GM12878 (cell line): Measurements from ENCODE around the gene NLGN1. TPM values are rescaled to one million over a fixed set of nuclear protein-coding genes. Genes with fewer than 3 reads are reported as not detected.

Experiments
- CBFB ChIP-seq: IDR thresholded peaks from 2 replicates; pipeline ENCODE4 v1.6.1; 2016; ENCODE audit warnings: antibody characterized with exemption, low read depth
- ETV6 ChIP-seq, 2 experiments: fragments of 450-650 bp in 1 of 2; IDR thresholded peaks in 1 of 2; conservative IDR thresholded peaks in 1 of 2; 2 replicates each; pipeline ENCODE4 v1.6.1; 2014; ENCODE audit warnings: antibody characterized with exemption in 1 of 2, borderline replicate concordance in 1 of 2, low read depth in 1 of 2, mild to moderate bottlenecking in 1 of 2, moderate library complexity in 1 of 2
- KAT2A ChIP-seq: conservative IDR thresholded peaks from 2 replicates; pipeline ENCODE4 v1.6.1; 2011; ENCODE audit warnings: low read depth, low read length; ENCODE audit not compliant: control insufficient read depth
- KDM1A ChIP-seq: fragments of 200-600 bp; sonication (generic); IDR thresholded peaks from 2 replicates; pipeline ENCODE4 v1.6.1; 2016; ENCODE audit warnings: borderline replicate concordance
- NR2C1 ChIP-seq: fragments of 450-650 bp; IDR thresholded peaks from 2 replicates; pipeline ENCODE4 v1.6.1; 2017; ENCODE audit warnings: antibody characterized with exemption, mild to moderate bottlenecking, moderate library complexity
- ZNF622 ChIP-seq: fragments of 450-650 bp; IDR thresholded peaks from 2 replicates; pipeline ENCODE4 v1.6.1; 2017; ENCODE audit warnings: mild to moderate bottlenecking, inconsistent platforms
- polyA plus RNA-seq, 11 experiments: library from polyadenylated mRNA; depleted of rRNA in 4 of 11; unstranded in 6 of 11; stranded (reverse) in 5 of 11; fragments of >200 nt; fragmentation: Nextera tagmentation in 4 of 11; fragmentation: Illumina TruSeq in 1 of 11; extraction: Ambion mirVana in 4 of 11; extraction: Trizol in 1 of 11; gene quantifications; 1 replicate in 1 of 11; 2 replicates in 10 of 11; pipeline versions ENCODE4 v1.2.1 to v1.2.3, GENCODE V29; 2011 to 2016; ENCODE audit warnings: inconsistent platforms in 2 of 11, missing spikeins in 2 of 11, low read depth in 1 of 11
- total RNA-seq, 4 experiments: library from RNA; depleted of rRNA in 3 of 4; stranded (reverse); fragments of >200 nt in 3 of 4; fragmentation: Illumina TruSeq in 1 of 4; extraction: Trizol in 1 of 4; gene quantifications; 2 replicates each; pipeline versions ENCODE4 v1.2.1 to v1.2.3, GENCODE V29; 2013 to 2021
- TF ChIP-seq, protein P1 (sequence below): fragments of 450-650 bp; IDR thresholded peaks from 2 replicates; pipeline ENCODE4 v1.6.1; 2017; ENCODE audit warnings: mild to moderate bottlenecking
- TF ChIP-seq, protein P2 (sequence below): fragments of 450-650 bp; IDR thresholded peaks from 2 replicates; pipeline ENCODE4 v1.6.1; 2014; ENCODE audit warnings: mild to moderate bottlenecking
- TF ChIP-seq, protein P3 (sequence below): IDR thresholded peaks from 2 replicates; pipeline ENCODE4 v1.6.1; 2012; ENCODE audit warnings: low read length, inconsistent platforms

The NLGN1 gene
- total and polyA plus RNA-seq, 10 of the 15 experiments (the other 5 are each of a cell fraction or from before 2014, with no cell fraction given) = not detected

DNA sequence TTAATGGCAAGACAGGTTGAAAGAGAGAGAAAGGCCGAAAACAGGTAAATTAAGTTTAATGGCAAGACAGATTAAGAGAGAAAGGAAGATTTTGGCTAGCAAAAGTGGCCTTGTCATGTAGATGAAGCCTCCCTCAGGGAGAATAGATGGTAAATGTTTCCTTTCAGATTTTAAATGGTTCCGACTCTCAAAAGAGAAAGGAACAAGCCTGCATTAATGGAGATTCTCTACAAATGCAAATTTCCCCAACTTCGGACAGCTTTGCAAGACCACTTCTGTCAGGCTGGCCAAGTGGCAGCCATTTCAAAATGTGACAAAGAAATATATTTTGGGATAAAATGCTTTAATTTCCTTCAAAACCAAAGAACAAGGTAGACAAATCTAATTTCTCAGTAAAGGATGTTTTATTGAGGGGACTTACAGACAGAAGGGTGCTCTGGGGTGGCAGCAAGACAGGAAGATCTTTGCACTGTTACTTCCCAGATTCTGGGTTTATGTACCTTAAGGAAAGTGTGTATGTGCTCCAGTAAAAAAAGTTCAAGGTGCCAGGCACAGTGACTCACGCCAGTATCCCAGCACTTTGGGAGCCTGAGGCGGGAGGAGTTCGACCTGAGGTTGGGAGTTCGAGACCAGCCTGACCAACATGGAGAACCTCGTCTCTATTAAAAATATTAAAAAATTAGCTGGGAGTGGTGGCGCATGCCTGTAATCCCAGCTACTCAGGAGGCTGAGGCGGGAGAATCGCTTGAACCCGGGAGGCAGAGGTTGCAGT, 835.3 kb downstream of the NLGN1 start (continued):
- TF ChIP-seq ZNF622 (no peak), KAT2A (no peak), NR2C1 (no peak), CBFB (no peak), KDM1A (no peak), ETV6 (conservative IDR thresholded peaks at IDR 0.05 in 1 of 2, IDR thresholded peaks at IDR 0.05 in 1 of 2; ENCODE audit: borderline replicate concordance in 1 of 2, low read depth in 1 of 2) (no peak)
- TF ChIP-seq, protein P1, sequence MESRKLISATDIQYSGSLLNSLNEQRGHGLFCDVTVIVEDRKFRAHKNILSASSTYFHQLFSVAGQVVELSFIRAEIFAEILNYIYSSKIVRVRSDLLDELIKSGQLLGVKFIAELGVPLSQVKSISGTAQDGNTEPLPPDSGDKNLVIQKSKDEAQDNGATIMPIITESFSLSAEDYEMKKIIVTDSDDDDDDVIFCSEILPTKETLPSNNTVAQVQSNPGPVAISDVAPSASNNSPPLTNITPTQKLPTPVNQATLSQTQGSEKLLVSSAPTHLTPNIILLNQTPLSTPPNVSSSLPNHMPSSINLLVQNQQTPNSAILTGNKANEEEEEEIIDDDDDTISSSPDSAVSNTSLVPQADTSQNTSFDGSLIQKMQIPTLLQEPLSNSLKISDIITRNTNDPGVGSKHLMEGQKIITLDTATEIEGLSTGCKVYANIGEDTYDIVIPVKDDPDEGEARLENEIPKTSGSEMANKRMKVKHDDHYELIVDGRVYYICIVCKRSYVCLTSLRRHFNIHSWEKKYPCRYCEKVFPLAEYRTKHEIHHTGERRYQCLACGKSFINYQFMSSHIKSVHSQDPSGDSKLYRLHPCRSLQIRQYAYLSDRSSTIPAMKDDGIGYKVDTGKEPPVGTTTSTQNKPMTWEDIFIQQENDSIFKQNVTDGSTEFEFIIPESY = no peak
- TF ChIP-seq, protein P2, sequence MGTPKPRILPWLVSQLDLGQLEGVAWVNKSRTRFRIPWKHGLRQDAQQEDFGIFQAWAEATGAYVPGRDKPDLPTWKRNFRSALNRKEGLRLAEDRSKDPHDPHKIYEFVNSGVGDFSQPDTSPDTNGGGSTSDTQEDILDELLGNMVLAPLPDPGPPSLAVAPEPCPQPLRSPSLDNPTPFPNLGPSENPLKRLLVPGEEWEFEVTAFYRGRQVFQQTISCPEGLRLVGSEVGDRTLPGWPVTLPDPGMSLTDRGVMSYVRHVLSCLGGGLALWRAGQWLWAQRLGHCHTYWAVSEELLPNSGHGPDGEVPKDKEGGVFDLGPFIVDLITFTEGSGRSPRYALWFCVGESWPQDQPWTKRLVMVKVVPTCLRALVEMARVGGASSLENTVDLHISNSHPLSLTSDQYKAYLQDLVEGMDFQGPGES = no peak
- TF ChIP-seq, protein P3, sequence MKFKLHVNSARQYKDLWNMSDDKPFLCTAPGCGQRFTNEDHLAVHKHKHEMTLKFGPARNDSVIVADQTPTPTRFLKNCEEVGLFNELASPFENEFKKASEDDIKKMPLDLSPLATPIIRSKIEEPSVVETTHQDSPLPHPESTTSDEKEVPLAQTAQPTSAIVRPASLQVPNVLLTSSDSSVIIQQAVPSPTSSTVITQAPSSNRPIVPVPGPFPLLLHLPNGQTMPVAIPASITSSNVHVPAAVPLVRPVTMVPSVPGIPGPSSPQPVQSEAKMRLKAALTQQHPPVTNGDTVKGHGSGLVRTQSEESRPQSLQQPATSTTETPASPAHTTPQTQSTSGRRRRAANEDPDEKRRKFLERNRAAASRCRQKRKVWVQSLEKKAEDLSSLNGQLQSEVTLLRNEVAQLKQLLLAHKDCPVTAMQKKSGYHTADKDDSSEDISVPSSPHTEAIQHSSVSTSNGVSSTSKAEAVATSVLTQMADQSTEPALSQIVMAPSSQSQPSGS = no peak
